Muscle layer of colon (tissue), 2 donors: ENCODE measurements around the gene USP22.

ENCODE experiments used
- H3K27ac ChIP-seq: one replicate; pipeline ENCODE4 v1.7.0; 2013; ENCODE audit warnings: low read depth, mild to moderate bottlenecking, low read length, moderate library complexity
- H3K27me3 ChIP-seq, 2 donors: one replicate each; pipeline ENCODE4 v1.7.0; 2013; ENCODE audit warnings: low read length in 2 of 2, mild to moderate bottlenecking in 2 of 2; ENCODE audit not compliant: insufficient read depth in 2 of 2, control insufficient read depth in 1 of 2
- H3K36me3 ChIP-seq: one replicate; pipeline ENCODE4 v1.7.0; 2013; ENCODE audit warnings: mild to moderate bottlenecking, low read length; ENCODE audit not compliant: insufficient read depth
- H3K4me1 ChIP-seq: one replicate; pipeline ENCODE4 v1.7.0; 2013; ENCODE audit warnings: mild to moderate bottlenecking, low read length; ENCODE audit not compliant: insufficient read depth
- H3K4me3 ChIP-seq, 2 donors: one replicate each; pipeline ENCODE4 v1.7.0; 2013; ENCODE audit warnings: low read length in 2 of 2, low read depth in 1 of 2, mild to moderate bottlenecking in 1 of 2, moderate library complexity in 1 of 2
- H3K9ac ChIP-seq: one replicate; pipeline ENCODE4 v1.7.0; 2013; ENCODE audit warnings: low read length
- H3K9me3 ChIP-seq: one replicate; pipeline ENCODE4 v1.7.0; 2013; ENCODE audit warnings: mild to moderate bottlenecking, low read length
- donor health status: abdominal sarcoma.
- donor health status: Adenocarcinoma of cecum.

Gene USP22

GRCh38 chr17:20996724-20997615 lies 45.8 kb downstream of the USP22 start:
- peak overlapping the region; percentile 21 for H3K27ac ChIP-seq
- peaks cover 20% of the 10 kb centered on the region for H3K36me3 ChIP-seq
- H3K9ac ChIP-seq: no peak overlapping the region
- H3K9me3 ChIP-seq: no peaks in the 10 kb centered on the region
- no peaks in the 10 kb centered on the region for H3K27me3 ChIP-seq
- H3K4me3 ChIP-seq: no peak overlapping the region
- H3K4me1 ChIP-seq: peaks cover 46% of the 10 kb centered on the region

GRCh38 chr17:20995873-20996723 lies 46.7 kb downstream of the USP22 start:
- no peak overlapping the region for H3K9ac ChIP-seq
- H3K4me3 ChIP-seq: no peak overlapping the region
- H3K36me3 ChIP-seq: peaks cover 11% of the 10 kb centered on the region
- H3K27me3 ChIP-seq: no peaks in the 10 kb centered on the region
- no peak overlapping the region for H3K27ac ChIP-seq
- H3K4me1 ChIP-seq: peaks cover 37% of the 10 kb centered on the region
- H3K9me3 ChIP-seq: no peaks in the 10 kb centered on the region

- no peak overlapping the region for H3K4me3 ChIP-seq
- peaks cover 34% of the 10 kb centered on the region for H3K4me1 ChIP-seq
These were observed 47.5 kb downstream of the USP22 start for GRCh38 chr17:20995164-20995872.

GRCh38 chr17:20994779-20995149 lies 48.0 kb downstream of the USP22 start:
- no peaks in the 10 kb centered on the region for H3K27me3 ChIP-seq
- H3K9ac ChIP-seq: no peak overlapping the region
- H3K9me3 ChIP-seq: no peaks in the 10 kb centered on the region
- H3K4me1 ChIP-seq: peaks cover 35% of the 10 kb centered on the region
- no peak overlapping the region for H3K27ac ChIP-seq
- H3K36me3 ChIP-seq: peaks cover under 1% of the 10 kb centered on the region
- no peak overlapping the region for H3K4me3 ChIP-seq

More at GRCh38 chr17:20995164-20995872, 47.5 kb downstream of the USP22 start:
- Histone ChIP-seq H3K27me3 (no peaks in the 10 kb centered on the region), H3K27ac (no peak overlapping the region), H3K36me3 (peaks cover 6% of the 10 kb centered on the region), H3K9ac (no peak overlapping the region), H3K9me3 (no peaks in the 10 kb centered on the region)

GRCh38 chr17:20993863-20994778 lies 48.7 kb downstream of the USP22 start:
- H3K4me3 ChIP-seq: no peak overlapping the region
- H3K27me3 ChIP-seq: no peaks in the 10 kb centered on the region
- H3K36me3 ChIP-seq: no peaks in the 10 kb centered on the region
- H3K9ac ChIP-seq: no peak overlapping the region
- no peak overlapping the region for H3K27ac ChIP-seq
- no peaks in the 10 kb centered on the region for H3K9me3 ChIP-seq
- peaks cover 29% of the 10 kb centered on the region for H3K4me1 ChIP-seq

- Histone ChIP-seq H3K4me1 (peaks cover 20% of the 10 kb centered on the region), H3K27me3 (no peaks in the 10 kb centered on the region), H3K9me3 (no peaks in the 10 kb centered on the region), H3K9ac (no peak overlapping the region), H3K4me3 (peak overlapping the region in 1 of 2 donors; percentile 4), H3K36me3 (no peaks in the 10 kb centered on the region), H3K27ac (no peak overlapping the region)
These were observed 49.6 kb downstream of the USP22 start for GRCh38 chr17:20992987-20993862.

- Histone ChIP-seq H3K4me3 (peak overlapping the region in 1 of 2 donors; percentile 4), H3K27me3 (no peaks in the 10 kb centered on the region), H3K9ac (no peak overlapping the region), H3K9me3 (no peaks in the 10 kb centered on the region), H3K27ac (no peak overlapping the region), H3K4me1 (peaks cover 15% of the 10 kb centered on the region), H3K36me3 (no peaks in the 10 kb centered on the region)
These were observed 50.4 kb downstream of the USP22 start for GRCh38 chr17:20992416-20992815.

GRCh38 chr17:20991276-20992037 lies 51.4 kb downstream of the USP22 start:
- Histone ChIP-seq H3K4me1 (peaks cover 15% of the 10 kb centered on the region), H3K27me3 (no peaks in the 10 kb centered on the region), H3K4me3 (no peak overlapping the region)

GRCh38 chr17:20989991-20990855 lies 52.6 kb downstream of the USP22 start:
- no peaks in the 10 kb centered on the region for H3K9me3 ChIP-seq
- H3K27me3 ChIP-seq: no peaks in the 10 kb centered on the region
- H3K36me3 ChIP-seq: no peaks in the 10 kb centered on the region
- no peak overlapping the region for H3K4me3 ChIP-seq
- H3K4me1 ChIP-seq: peaks cover 15% of the 10 kb centered on the region
- H3K27ac ChIP-seq: no peak overlapping the region
- H3K9ac ChIP-seq: no peak overlapping the region

More at GRCh38 chr17:20991276-20992037, 51.4 kb downstream of the USP22 start:
- no peak overlapping the region for H3K27ac ChIP-seq
- H3K9ac ChIP-seq: no peak overlapping the region
- no peaks in the 10 kb centered on the region for H3K36me3 ChIP-seq
- H3K9me3 ChIP-seq: no peaks in the 10 kb centered on the region
